Heart right ventricle (tissue), 16 donors: Measurements from ENCODE around the gene HK1. TPM values are rescaled to one million over a fixed set of nuclear protein-coding genes. Genes with fewer than 3 reads are reported as not detected.

ENCODE experiments used
- ATAC-seq, 8 donors: fragments of 200-7000 bp; cut with Tn5 transposase; one replicate each; pipeline ENCODE4 v1.9.1; 2020; ENCODE audit warnings: mild to moderate bottlenecking in 8 of 8, moderate library complexity in 8 of 8, moderate number of reproducible peaks in 1 of 8
- DNase-seq, 2 donors: peaks; one replicate each; pipeline ENCODE4 v3.0.0-alpha.2; 2020
- H3K27ac ChIP-seq, 10 donors: fragments of 200-600 bp; sonication (generic) in 2 of 10; one replicate each; pipeline versions ENCODE4 v1.5.0 to v1.8.0; 2020 to 2022; ENCODE audit warnings: mild to moderate bottlenecking in 3 of 10
- H3K27me3 ChIP-seq, 7 donors: fragments of 200-600 bp; one replicate each; pipeline ENCODE4 v1.8.0; 2021 to 2022; ENCODE audit warnings: mild to moderate bottlenecking in 2 of 7
- H3K36me3 ChIP-seq, 9 donors: fragments of 200-600 bp; sonication (generic) in 1 of 9; one replicate each; pipeline versions ENCODE4 v1.5.0 to v1.8.0; 2020 to 2022; ENCODE audit warnings: mild to moderate bottlenecking in 2 of 9
- H3K4me1 ChIP-seq, 9 donors: fragments of 200-600 bp; sonication (generic) in 1 of 9; one replicate each; pipeline versions ENCODE4 v1.5.0 to v1.8.0; 2020 to 2022; ENCODE audit warnings: mild to moderate bottlenecking in 4 of 9
- H3K4me3 ChIP-seq, 10 donors: fragments of 200-600 bp; sonication (generic) in 2 of 10; one replicate each; pipeline versions ENCODE4 v1.5.0 to v1.8.0; 2020 to 2022; ENCODE audit warnings: mild to moderate bottlenecking in 7 of 10, moderate library complexity in 2 of 10
- H3K9me3 ChIP-seq, 11 donors: fragments of 200-600 bp in 10 of 11; sonication (generic) in 2 of 11; one replicate each; pipeline versions ENCODE4 v1.5.0 to v1.8.0; 2013 to 2022; ENCODE audit warnings: mild to moderate bottlenecking in 2 of 11, control low read depth in 1 of 11, moderate library complexity in 1 of 11
- CTCF ChIP-seq, 9 donors: fragments of 200-600 bp; sonication (generic) in 2 of 9; IDR thresholded peaks; one replicate each; pipeline versions ENCODE4 v1.5.0 to v1.8.0; 2021 to 2022; ENCODE audit warnings: antibody characterized with exemption in 9 of 9, mild to moderate bottlenecking in 5 of 9, moderate library complexity in 1 of 9
- WGBS, 2 donors: extraction: QIAGEN DNeasy Blood & Tissue Kit; methylation state at CpG; one replicate each; pipeline ENCODE4 v1.1.7; 2013; ENCODE audit warnings: inconsistent platforms in 1 of 2; 5-methylcytosine and 5-hydroxymethylcytosine counted together
- intact Hi-C, 10 donors: fragments of 100-400 bp; cut with DNase I; formaldehyde crosslinking; loops; one replicate each; pipeline versions ENCODE4 v1.11.1 to v1.14.2; 2022
- polyA plus RNA-seq, 2 donors: library from polyadenylated mRNA; stranded (reverse); fragments of 200-250 nt; gene quantifications; one replicate each; pipeline ENCODE4 v1.2.3, GENCODE V29; 2013
- total RNA-seq, 10 donors: library from RNA; stranded (reverse); fragmentation: NEBNext Ultra II Directional in 3 of 10; extraction: Animal tissue kit (Norgen Biotek cat#: 25700) in 3 of 10; gene quantifications; one replicate each; pipeline versions ENCODE4 v1.2.1 to v1.2.4, GENCODE V29; 2021 to 2023
- donor health status: Arrhythmogenic right ventricular cardiomyopathy.
- donor health status: ischemic (EF 13 %, LVEDD 7.1; RV severe dilation, severe dysfunction).
- donor health status: healthy with polysubstance abuse.
- donor health status: DM: no; HTN: yes; CAD: no.
- donor health status: DM: no; HTN: no; CAD: no.
- donor health status: ischemic (EF 25% LVEDD 6.9; RV normal size, moderate dysfunction).
- donor health status: ischemic (EF 25% LVEDD 5.7; RV mildly dilated, moderate dysfunction).
- donor health status: healthy.
- donor health status: DM: yes; HTN: yes; CAD: no.
- donor health status: Ischemic cardiomyopathy.
- donor health status: ischemic (EF 35%, LVEDD 5.7; RV mildly dilated, moderate dysfunction).
- donor health status: nonischemic (EF 11% LVEDD 7.7; RV severe dilation, severe dysfunction).
- donor health status: DM: yes; HTN: yes; CAD: no.
- donor health status: PGD.
- donor health status: ischemic (EF 29% LVEDD 5.4; RV normal size, mild dysfunction).
- donor health status: nonischemic (EF 23%, LVEDD 6.1; RV moderate dilation, normal function).

The HK1 gene
- total and polyA plus RNA-seq, 12 donors, result 51.9 to 322 (median 233) TPM

- Histone ChIP-seq H3K36me3 (peaks cover 0 to 57% (median 16%) of the 10 kb centered on the region in 9 donors), H3K27ac (peak overlapping the region; percentile 31 to 83 (median 54)), H3K4me3 (no peak overlapping the region), H3K27me3 (no peaks in the 10 kb centered on the region), H3K4me1 (peaks cover 37 to 76% (median 68%) of the 10 kb centered on the region in 9 donors), H3K9me3 (no peaks in the 10 kb centered on the region)
- ATAC-seq (peak; percentile 31 to 83 (median 78)), DNase-seq (peak; percentile 64 to 72)
- WGBS, 2 donors, result 30% methylated on average over 8 of the region's 8 CpGs
- no peak for TF ChIP-seq CTCF (IDR thresholded peaks at IDR 0.05)
- intact Hi-C loops, result loop anchor here in 5 of 10 donors (2.0 to 5.0 kb wide), 4 partner anchors 33 to 43 kb away; no protein-coding TSS in a partner anchor
Measured at GRCh38 chr10:69360485-69361302, 82.4 kb downstream of the HK1 start.

DNA sequence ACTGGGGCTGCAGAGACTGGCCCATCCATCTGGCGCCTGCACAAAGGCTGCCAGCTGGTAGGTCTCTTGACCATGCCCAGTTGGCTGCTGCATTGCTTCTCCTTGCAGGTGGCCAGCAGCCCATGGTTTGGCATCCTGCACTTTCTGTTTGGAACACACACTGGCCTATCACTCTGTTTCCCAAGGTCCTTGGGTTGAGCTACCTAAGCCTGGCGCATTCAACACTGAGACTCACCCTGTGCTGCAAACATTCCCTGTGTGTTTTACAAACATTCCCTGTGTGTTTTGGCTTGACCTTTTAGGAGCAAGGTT is 83.0 kb downstream of the HK1 start:
- peak overlapping the region in 9 of 10 donors; percentile 2 to 83 (median 48) for H3K27ac ChIP-seq
- DNase-seq, result no peak
- peak in 5 of 8 donors; percentile 7 to 58 (median 34) for ATAC-seq
- peaks cover 0 to 62% (median 21%) of the 10 kb centered on the region in 9 donors for H3K36me3 ChIP-seq
- intact Hi-C loops, result loop anchor here in 5 of 10 donors (2.0 to 5.0 kb wide), 4 partner anchors 34 to 44 kb away; no protein-coding TSS in a partner anchor
- TF ChIP-seq CTCF (IDR thresholded peaks at IDR 0.05), result no peak
- no peaks in the 10 kb centered on the region for H3K27me3 ChIP-seq
- H3K4me3 ChIP-seq, result no peak overlapping the region
- H3K4me1 ChIP-seq, result peaks cover 37 to 74% (median 68%) of the 10 kb centered on the region in 9 donors
- 87 to 90% methylated on average over 2 of the region's 2 CpGs for WGBS, 2 donors
- H3K9me3 ChIP-seq, result no peaks in the 10 kb centered on the region

DNA sequence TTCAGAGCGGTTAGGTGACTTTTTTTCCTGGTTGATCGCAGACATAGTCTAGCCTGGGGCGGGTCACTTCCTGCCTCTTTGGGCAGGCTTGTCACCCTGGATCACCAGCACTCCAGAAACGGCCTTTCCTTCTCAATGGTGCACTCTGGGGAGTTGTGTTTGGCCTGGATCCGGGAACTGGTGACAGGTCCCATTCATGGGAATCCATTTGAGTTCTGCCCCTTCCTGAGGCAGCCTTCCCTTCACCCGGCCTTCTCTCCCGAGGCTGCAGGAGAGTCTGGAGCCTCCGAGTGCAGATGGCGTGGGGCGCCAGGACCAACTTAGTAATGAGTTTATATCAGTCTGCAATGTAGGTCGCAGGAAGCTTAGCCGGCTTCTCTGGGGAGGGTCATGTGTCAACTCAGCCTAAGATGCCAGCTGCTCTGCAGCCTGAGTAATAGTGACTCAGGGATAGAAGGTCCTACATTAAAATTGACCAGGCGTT is 84.2 kb downstream of the HK1 start:
- peaks cover 0 to 74% (median 23%) of the 10 kb centered on the region in 9 donors for H3K36me3 ChIP-seq
- H3K4me1 ChIP-seq, result peaks cover 37 to 83% (median 67%) of the 10 kb centered on the region in 9 donors
- TF ChIP-seq CTCF (IDR thresholded peaks at IDR 0.05), result no peak
- peak overlapping the region; percentile 33 to 83 (median 60) for H3K27ac ChIP-seq
- H3K27me3 ChIP-seq, result no peaks in the 10 kb centered on the region
- no peaks in the 10 kb centered on the region for H3K9me3 ChIP-seq
- 20 to 26% methylated on average over 13 of the region's 13 CpGs for WGBS, 2 donors
- no peak overlapping the region for H3K4me3 ChIP-seq
- intact Hi-C loops, result loop anchor here in 5 of 10 donors (2.0 to 5.0 kb wide), 4 partner anchors 35 to 45 kb away; no protein-coding TSS in a partner anchor
- DNase-seq, result peak; percentile 77 to 83
- ATAC-seq, result peak; percentile 63 to 83 (median 74)

- DNase-seq, result no peak
- Histone ChIP-seq H3K9me3 (no peaks in the 10 kb centered on the region), H3K36me3 (peaks cover 0 to 86% (median 34%) of the 10 kb centered on the region in 9 donors), H3K4me3 (no peak overlapping the region), H3K27ac (peak overlapping the region in 8 of 10 donors; percentile 36 to 83 (median 62)), H3K4me1 (peaks cover 37 to 74% (median 56%) of the 10 kb centered on the region in 9 donors), H3K27me3 (no peaks in the 10 kb centered on the region)
- 51 to 61% methylated on average over 5 of the region's 5 CpGs for WGBS, 2 donors
- TF ChIP-seq CTCF (IDR thresholded peaks at IDR 0.05), result no peak
- peak in 2 of 8 donors; percentile 11 to 43 for ATAC-seq
- intact Hi-C loops, result loop anchor here in 5 of 10 donors (2.0 to 5.0 kb wide), 4 partner anchors 36 to 46 kb away; no protein-coding TSS in a partner anchor
Measured at GRCh38 chr10:69363666-69364065, 85.4 kb downstream of the HK1 start.
